H1 (cell line): ENCODE measurements around the gene CAV1.

Experiments
- EP300 ChIP-seq, 2 experiments: IDR thresholded peaks; 1 replicate in 1 of 2; 2 replicates in 1 of 2; pipeline ENCODE4 v1.6.1; 2011 to 2012; ENCODE audit warnings: low read depth in 2 of 2, low read length in 2 of 2, mild to moderate bottlenecking in 2 of 2, borderline replicate concordance in 1 of 2, inconsistent platforms in 1 of 2, moderate library complexity in 1 of 2
- EZH2 ChIP-seq: fragments of 200-600 bp; sonication (generic); IDR thresholded peaks from 2 replicates; pipeline ENCODE4 v1.7.1; 2012; ENCODE audit warnings: low read depth, mild to moderate bottlenecking, moderate library complexity, low read length, inconsistent platforms; ENCODE audit not compliant: severe bottlenecking
- POLR2A ChIP-seq, 2 experiments: IDR thresholded peaks; 1 replicate in 1 of 2; 2 replicates in 1 of 2; pipeline ENCODE4 v1.6.1; 2011; ENCODE audit warnings: low read depth in 2 of 2, low read length in 2 of 2, mild to moderate bottlenecking in 2 of 2; ENCODE audit errors: control extremely low read depth in 1 of 2
- POLR2AphosphoS5 ChIP-seq: IDR thresholded peaks from 2 replicates; pipeline ENCODE4 v1.6.1; 2011; ENCODE audit warnings: low read depth, low read length
- RFX5 ChIP-seq: IDR thresholded peaks from 2 replicates; pipeline ENCODE4 v1.6.1; 2011; ENCODE audit warnings: low read depth, low read length, improper control_type of control experiment, borderline replicate concordance
- SAP30 ChIP-seq: fragments of 300-600 bp; sonication (generic); IDR thresholded peaks from 2 replicates; pipeline ENCODE4 v1.7.1; 2012; ENCODE audit warnings: low read length, moderate library complexity, mild to moderate bottlenecking, inconsistent platforms; ENCODE audit not compliant: insufficient read depth, insufficient replicate concordance
- SP1 ChIP-seq: IDR thresholded peaks from 2 replicates; pipeline ENCODE4 v1.6.1; 2011; ENCODE audit warnings: low read depth, low read length
- TAF1 ChIP-seq: IDR thresholded peaks from 2 replicates; pipeline ENCODE4 v1.6.1; 2011; ENCODE audit warnings: mild to moderate bottlenecking, low read depth, low read length
- YY1 ChIP-seq: IDR thresholded peaks from 2 replicates; pipeline ENCODE4 v1.6.1; 2011; ENCODE audit warnings: low read depth, mild to moderate bottlenecking, low read length
- TF ChIP-seq, protein P1 (sequence below), 3 experiments: IDR thresholded peaks; 1 replicate in 2 of 3; 2 replicates in 1 of 3; pipeline versions ENCODE4 v1.5.1 to v1.6.1; 2011; ENCODE audit warnings: low read length in 3 of 3, mild to moderate bottlenecking in 3 of 3, inconsistent platforms in 2 of 3, low read depth in 1 of 3, moderate library complexity in 1 of 3; ENCODE audit not compliant: insufficient read depth in 1 of 3; ENCODE audit errors: control extremely low read depth in 1 of 3

DNA sequence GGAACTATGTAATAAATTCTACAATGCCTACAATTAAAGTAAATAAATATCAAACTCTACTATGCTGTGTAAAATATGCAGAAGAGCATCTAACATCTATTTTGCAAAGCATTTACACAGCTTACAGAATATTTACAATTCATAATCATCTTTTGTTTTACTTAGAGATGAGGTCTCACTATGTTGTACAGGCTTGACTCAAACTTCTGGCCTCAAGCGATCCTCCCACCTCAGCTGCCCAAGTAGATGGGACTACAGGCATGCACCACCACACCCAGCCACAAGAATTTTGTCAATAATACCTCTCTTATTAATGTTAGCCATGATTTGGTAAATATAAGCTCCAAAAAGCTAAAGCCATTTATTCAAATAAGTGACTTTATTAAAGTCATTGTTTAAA is 47.2 kb upstream of the CAV1 start:
- TF ChIP-seq YY1 (no peak), POLR2AphosphoS5 (no peak), RFX5 (no peak), EZH2 (no peak), SP1 (no peak), POLR2A (IDR thresholded peaks at IDR 0.05; ENCODE audit: control extremely low read depth in 1 of 2, low read depth in 2 of 2, low read length in 2 of 2) (no peak), EP300 (IDR thresholded peaks at IDR 0.05; ENCODE audit: borderline replicate concordance in 1 of 2, low read depth in 2 of 2, low read length in 2 of 2) (no peak), SAP30 (no peak), TAF1 (no peak)
- TF ChIP-seq, protein P1, sequence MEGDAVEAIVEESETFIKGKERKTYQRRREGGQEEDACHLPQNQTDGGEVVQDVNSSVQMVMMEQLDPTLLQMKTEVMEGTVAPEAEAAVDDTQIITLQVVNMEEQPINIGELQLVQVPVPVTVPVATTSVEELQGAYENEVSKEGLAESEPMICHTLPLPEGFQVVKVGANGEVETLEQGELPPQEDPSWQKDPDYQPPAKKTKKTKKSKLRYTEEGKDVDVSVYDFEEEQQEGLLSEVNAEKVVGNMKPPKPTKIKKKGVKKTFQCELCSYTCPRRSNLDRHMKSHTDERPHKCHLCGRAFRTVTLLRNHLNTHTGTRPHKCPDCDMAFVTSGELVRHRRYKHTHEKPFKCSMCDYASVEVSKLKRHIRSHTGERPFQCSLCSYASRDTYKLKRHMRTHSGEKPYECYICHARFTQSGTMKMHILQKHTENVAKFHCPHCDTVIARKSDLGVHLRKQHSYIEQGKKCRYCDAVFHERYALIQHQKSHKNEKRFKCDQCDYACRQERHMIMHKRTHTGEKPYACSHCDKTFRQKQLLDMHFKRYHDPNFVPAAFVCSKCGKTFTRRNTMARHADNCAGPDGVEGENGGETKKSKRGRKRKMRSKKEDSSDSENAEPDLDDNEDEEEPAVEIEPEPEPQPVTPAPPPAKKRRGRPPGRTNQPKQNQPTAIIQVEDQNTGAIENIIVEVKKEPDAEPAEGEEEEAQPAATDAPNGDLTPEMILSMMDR (IDR thresholded peaks at IDR 0.05; ENCODE audit: control extremely low read depth in 1 of 3, insufficient read depth in 1 of 3, low read depth in 1 of 3, low read length in 3 of 3): no peak
